ENCODE measurements around the gene KSR1.
"Not testable (repeated sequence)": the region's sequence is repeated elsewhere in the genome, so short reads cannot be mapped to it uniquely, and the experiment has no call there.

KSR1 gene

DNA sequence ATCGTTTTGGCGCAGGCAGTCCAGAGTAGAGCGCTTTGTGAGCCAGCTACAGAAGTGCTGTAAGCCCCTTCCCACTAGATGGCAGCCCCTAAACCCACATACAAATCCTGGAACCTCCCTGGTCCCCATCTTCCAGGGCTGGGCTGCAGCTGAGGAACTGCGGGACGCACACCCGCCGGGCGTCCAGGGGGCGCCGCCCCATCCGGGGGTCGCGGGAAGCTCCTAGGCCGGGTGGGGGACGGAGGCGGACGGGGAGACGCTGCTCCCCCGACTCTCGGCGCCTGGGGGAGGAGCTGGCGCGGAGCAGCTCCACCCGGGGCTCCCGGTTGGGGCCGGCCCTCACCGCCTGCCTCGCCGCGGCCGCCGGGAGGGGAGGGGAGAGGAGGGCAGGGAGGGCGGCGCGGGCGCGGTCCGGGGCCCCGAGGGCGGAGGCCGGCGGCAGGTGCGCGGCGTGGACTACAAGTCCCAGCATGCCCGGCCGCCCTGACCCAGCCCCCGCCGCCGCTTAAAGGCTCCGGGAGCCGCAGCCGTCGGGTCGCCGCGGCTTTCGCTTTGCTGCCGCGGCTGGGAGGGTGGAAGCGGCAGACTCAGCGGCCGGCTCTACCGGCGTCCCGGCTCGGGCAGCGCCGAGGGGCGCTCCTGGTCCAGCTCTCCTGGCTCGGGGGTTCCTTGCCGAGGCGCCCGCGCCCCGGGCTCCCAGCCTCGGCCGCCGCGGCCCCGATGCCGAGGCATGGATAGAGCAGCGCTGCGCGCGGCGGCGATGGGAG lies at the start of gene KSR1:
TSS of gene KSR1 (plus strand) at position 535 of the 767 bp plus-strand sequence. CDS start at position 731, 196 bp downstream.
- no peaks in the 10 kb centered on the region for H3K36me3 ChIP-seq (ENCODE audit: insufficient read depth, low read length)
- H3K9me3 ChIP-seq (ENCODE audit: low read length), result no peaks in the 10 kb centered on the region
- peaks cover 7% of the 10 kb centered on the region for H3K27me3 ChIP-seq (ENCODE audit: insufficient read depth, low read length)
- peak within 1 kb of the TSS; percentile 91 for H3K4me3 ChIP-seq (ENCODE audit: low read length)
- H2AFZ ChIP-seq (ENCODE audit: low read depth, low read length), result peak within 1 kb of the TSS; percentile 98
- H3K4me1 ChIP-seq (ENCODE audit: insufficient read depth, low read length), result peaks cover 23% of the 10 kb centered on the region

DNA sequence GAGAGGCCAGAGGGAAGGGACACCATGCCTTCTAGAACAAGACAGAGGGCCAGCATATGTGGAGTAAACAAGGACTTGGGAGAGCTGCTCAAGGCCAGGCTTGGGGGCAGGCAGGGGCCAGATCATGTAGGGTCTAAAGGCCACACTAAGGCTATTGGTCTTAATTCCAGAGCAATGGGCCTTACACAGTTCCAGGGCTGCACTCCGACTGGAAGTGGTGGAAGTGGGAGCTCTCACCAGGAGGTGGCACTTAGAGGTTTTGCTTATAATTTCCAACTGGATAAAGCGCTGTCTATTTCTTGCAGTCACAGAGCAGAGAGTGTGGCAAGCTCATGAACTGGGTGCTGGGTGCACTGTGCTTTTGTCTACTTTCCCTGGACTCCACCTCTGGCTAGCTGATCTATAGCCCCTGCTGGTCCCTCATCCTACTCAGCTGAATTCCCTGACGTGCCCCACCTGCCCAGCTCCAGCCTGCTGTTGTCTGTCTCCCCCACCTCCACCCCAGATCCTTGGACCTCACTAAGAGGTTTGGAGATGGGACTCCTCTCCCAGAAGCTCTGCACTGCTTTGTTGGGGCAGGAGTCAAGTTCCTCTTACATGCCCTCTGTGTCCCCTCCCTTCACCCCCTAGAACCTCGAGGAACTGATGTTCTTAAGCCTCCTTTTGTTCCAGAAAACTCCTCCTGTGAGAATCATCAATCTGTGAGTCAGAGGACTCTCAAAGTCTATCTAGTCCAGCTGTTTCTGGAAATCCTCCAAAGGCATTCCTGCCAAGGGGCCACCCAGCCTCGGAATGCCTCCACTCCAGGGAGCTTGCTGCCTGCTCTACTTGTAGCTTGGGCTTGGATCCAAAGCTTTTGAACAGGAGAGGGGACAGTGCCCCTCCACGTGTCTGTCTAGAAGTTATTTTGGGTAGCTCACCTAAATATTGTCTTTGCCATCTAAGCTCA lies 48.1 kb upstream of the KSR1 start:
- H3K9me3 ChIP-seq (ENCODE audit: low read length), result no peaks in the 10 kb centered on the region
- no peak overlapping the region for H3K4me3 ChIP-seq (ENCODE audit: low read length)

DNA sequence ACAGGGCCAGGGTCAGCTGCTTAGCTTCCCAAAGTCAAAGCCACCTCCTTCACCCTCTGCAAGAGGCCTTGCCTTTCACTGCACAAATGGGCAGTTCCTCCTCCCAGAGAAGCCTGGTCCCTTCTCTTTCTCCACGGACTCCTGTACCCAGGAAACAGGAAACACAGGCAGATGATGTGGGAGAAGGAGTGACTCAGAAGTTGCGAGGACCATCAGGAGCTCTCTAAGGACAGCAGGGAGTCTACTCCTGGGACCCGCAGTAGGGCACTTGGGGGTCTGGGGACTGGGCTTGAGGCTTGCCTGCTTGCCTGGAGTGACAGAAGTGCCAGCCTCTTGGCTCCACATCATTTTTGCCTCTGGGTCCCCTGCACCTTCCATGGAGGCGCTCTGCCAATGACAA lies 47.4 kb upstream of the KSR1 start:
- H3K27me3 ChIP-seq (ENCODE audit: insufficient read depth, low read length), result peaks cover 9% of the 10 kb centered on the region
- H3K36me3 ChIP-seq (ENCODE audit: insufficient read depth, low read length), result no peaks in the 10 kb centered on the region
- no peak overlapping the region for H3K4me3 ChIP-seq (ENCODE audit: low read length)
- H2AFZ ChIP-seq (ENCODE audit: low read depth, low read length), result no peak overlapping the region
- H3K4me1 ChIP-seq (ENCODE audit: insufficient read depth, low read length), result peaks cover under 1% of the 10 kb centered on the region
- H3K9me3 ChIP-seq (ENCODE audit: low read length), result no peaks in the 10 kb centered on the region

More for the DNA sequence above, 48.1 kb upstream of the KSR1 start:
- Histone ChIP-seq H3K36me3 (ENCODE audit: insufficient read depth, low read length) (no peaks in the 10 kb centered on the region), H3K27me3 (ENCODE audit: insufficient read depth, low read length) (peaks cover 3% of the 10 kb centered on the region), H2AFZ (ENCODE audit: low read depth, low read length) (no peak overlapping the region), H3K4me1 (ENCODE audit: insufficient read depth, low read length) (peaks cover 8% of the 10 kb centered on the region)

DNA sequence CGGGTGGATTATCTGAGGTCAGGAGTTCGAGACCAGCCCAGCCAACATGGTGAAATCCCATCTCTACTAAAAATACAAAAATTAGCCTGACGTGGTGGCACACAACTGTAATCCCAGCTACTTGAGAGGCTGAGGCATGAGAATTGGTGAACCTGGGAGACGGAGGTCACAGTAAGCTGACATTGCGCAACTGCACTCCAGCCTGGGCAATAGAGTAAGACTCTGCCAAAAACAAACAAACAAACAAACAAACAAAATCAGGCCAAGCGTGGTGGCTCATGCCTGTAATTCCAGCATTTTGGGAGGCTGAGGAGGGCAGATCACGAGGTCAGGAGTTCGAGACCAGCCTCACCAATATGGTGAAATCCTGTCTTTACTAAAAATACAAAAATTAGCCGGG lies 44.1 kb upstream of the KSR1 start:
- H3K27me3 ChIP-seq (ENCODE audit: insufficient read depth, low read length), result peaks cover 20% of the 10 kb centered on the region
- H3K4me3 ChIP-seq (ENCODE audit: low read length); H3K36me3 ChIP-seq (ENCODE audit: insufficient read depth, low read length); H2AFZ ChIP-seq (ENCODE audit: low read depth, low read length); H3K4me1 ChIP-seq (ENCODE audit: insufficient read depth, low read length); H3K9me3 ChIP-seq (ENCODE audit: low read length): not testable (repeated sequence)

DNA sequence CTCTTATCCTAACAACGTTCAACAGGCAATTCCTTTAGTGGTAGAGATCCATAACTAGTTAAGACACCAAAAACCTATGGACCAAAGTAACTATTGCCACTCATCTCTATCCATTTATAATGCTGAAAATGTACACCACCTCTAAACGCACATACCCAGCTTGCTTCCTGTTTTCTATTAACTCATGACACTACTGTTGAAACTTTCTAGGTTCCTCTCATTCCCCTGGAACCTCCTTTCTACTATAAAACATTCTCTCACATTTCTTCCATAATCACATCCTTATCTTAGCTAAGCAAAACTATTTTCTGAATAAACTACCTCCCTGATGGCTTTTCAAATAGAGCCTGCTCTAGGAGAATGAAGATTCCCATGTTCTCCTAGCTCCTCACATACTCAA lies 42.9 kb upstream of the KSR1 start:
- Histone ChIP-seq H3K4me1 (ENCODE audit: insufficient read depth, low read length) (no peaks in the 10 kb centered on the region), H3K9me3 (ENCODE audit: low read length) (no peaks in the 10 kb centered on the region), H2AFZ (ENCODE audit: low read depth, low read length) (no peak overlapping the region), H3K27me3 (ENCODE audit: insufficient read depth, low read length) (peaks cover 20% of the 10 kb centered on the region), H3K4me3 (ENCODE audit: low read length) (no peak overlapping the region), H3K36me3 (ENCODE audit: insufficient read depth, low read length) (no peaks in the 10 kb centered on the region)

DNA sequence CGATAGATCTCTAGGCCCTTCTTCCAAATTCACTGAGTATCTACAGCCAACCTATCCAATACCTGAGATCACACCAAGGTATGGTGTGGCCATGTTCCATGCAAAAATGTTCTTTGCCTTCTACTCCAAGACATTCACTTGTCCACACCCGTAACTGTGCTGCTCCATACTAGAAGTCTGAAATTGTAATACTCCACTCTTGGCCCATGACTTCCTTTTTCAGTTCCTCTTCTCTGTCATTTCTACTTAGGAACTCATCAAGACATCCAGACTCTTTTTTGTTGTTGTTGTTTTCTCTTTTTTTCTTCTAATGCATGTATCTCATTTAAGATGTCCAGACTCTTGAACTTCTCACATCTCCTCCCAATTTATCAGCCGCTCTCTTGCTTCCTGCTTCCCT lies 42.5 kb upstream of the KSR1 start:
- Histone ChIP-seq H3K36me3 (ENCODE audit: insufficient read depth, low read length) (no peaks in the 10 kb centered on the region), H2AFZ (ENCODE audit: low read depth, low read length) (no peak overlapping the region), H3K4me3 (ENCODE audit: low read length) (no peak overlapping the region), H3K27me3 (ENCODE audit: insufficient read depth, low read length) (peaks cover 22% of the 10 kb centered on the region), H3K4me1 (ENCODE audit: insufficient read depth, low read length) (no peaks in the 10 kb centered on the region), H3K9me3 (ENCODE audit: low read length) (no peaks in the 10 kb centered on the region)

DNA sequence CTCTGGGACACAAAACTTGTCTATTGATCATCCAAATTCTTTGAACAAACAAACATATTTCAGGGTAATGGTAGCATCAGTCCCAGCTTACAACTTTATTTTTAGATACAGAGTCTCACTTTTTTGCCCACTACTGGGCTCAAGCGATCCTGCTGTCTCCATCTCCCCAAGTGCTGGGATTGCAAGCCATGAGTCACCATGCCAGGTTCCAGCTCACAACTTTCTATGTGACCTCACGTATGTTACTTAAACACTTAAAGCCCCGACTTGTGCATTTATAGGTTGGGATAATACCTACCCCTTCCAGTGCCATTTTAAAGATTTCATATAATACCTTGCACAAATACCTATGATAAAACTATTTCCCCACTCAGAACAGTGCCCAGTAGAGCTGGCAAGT lies 42.0 kb upstream of the KSR1 start:
- Histone ChIP-seq H3K27me3 (ENCODE audit: insufficient read depth, low read length) (peaks cover 24% of the 10 kb centered on the region), H2AFZ (ENCODE audit: low read depth, low read length) (no peak overlapping the region), H3K4me3 (ENCODE audit: low read length) (no peak overlapping the region), H3K4me1 (ENCODE audit: insufficient read depth, low read length) (no peaks in the 10 kb centered on the region), H3K36me3 (ENCODE audit: insufficient read depth, low read length) (no peaks in the 10 kb centered on the region), H3K9me3 (ENCODE audit: low read length) (no peaks in the 10 kb centered on the region)

DNA sequence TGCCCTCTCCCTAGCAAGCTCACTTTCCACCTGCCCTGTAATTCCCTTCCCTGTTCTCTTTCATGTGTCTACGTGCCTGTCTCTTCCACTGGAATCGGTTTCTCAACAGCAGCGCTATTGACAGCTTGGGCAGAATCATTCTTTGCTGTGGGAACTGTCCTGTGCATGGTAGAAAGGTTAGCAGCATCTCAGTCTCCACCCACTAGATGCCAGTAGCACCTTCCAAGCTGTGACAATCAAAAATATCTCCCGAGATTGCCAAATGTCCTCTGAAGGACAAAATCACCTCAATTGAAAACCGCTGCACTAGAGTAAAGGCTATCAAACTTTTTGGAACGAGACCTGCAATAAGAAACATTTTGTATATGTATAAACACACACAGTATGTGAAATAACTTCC lies 41.6 kb upstream of the KSR1 start:
- Histone ChIP-seq H3K4me3 (ENCODE audit: low read length) (no peak overlapping the region), H2AFZ (ENCODE audit: low read depth, low read length) (no peak overlapping the region), H3K36me3 (ENCODE audit: insufficient read depth, low read length) (no peaks in the 10 kb centered on the region), H3K4me1 (ENCODE audit: insufficient read depth, low read length) (no peaks in the 10 kb centered on the region), H3K27me3 (ENCODE audit: insufficient read depth, low read length) (peaks cover 21% of the 10 kb centered on the region), H3K9me3 (ENCODE audit: low read length) (no peaks in the 10 kb centered on the region)

DNA sequence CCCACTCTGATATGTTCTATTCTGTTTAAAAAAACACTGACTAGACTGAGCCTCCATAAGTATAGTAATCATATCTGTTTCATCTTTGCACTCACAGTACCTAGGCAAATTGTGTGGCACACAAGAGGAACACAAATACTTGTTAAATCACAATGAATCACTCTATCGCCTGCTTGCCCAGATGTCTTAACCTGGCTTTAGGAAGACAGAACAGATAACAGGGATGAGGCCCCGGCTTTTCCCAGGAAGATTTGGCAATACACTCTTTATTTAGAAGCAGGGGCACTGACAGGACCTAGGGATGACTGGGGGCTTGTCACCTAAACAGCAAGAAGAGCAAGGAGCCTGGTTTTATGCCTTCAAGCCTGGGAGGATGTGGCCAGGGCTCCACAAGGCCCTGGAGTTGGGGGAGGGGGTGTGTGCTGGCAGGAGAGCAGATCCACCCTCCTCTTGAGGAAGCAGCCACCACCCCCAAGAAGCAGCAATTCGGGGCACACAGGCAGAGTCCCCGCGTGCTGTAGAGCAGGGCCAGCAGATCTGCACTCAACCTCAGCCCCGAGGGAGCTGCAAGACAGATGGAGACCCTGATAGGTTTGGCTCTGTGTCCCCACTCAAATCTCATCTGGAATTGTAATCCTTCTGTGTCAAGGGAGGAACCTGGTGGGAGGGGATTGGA lies 41.0 kb upstream of the KSR1 start:
- no peaks in the 10 kb centered on the region for H3K9me3 ChIP-seq (ENCODE audit: low read length)
- no peak overlapping the region for H2AFZ ChIP-seq (ENCODE audit: low read depth, low read length)
- H3K27me3 ChIP-seq (ENCODE audit: insufficient read depth, low read length), result peaks cover 21% of the 10 kb centered on the region
- no peaks in the 10 kb centered on the region for H3K4me1 ChIP-seq (ENCODE audit: insufficient read depth, low read length)
- H3K36me3 ChIP-seq (ENCODE audit: insufficient read depth, low read length), result no peaks in the 10 kb centered on the region
- H3K4me3 ChIP-seq (ENCODE audit: low read length), result no peak overlapping the region

DNA sequence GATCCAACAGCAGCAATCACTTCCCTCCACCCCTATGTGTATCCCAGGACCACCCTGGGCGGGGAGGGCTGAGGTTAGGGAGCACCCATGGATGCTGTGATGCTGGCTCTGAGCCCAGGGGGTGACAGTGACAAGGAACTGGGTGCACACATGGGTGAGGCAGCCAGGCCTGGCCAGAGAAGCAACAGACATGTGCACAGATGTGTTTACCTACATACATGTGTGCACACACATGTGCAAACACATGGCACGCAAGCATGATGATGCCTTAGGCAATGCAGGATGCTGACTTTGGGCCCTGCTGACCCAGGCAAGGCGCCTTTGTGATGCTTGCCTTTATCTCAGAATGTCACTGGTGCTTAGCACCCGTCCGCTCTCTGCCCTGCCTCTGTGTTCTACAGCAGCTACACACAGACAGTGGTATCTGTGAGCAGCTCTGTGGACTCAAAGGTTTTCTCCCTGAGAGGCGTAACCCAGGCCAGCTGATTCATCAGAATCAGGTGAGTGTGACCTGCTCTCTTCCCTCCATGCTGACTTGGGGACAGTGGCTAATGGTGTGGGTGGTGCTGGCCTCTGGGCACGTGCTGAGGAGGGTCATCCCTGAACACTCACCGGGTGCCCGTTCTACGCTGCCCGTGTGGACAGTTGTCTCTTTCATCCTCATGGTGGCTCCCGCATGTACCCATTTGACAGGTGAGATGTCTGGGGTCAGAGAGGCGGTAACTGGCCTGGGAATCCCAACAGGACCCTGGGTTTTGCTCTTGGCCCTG lies 38.5 kb upstream of the KSR1 start:
- H3K4me3 ChIP-seq (ENCODE audit: low read length), result no peak overlapping the region
- peaks cover 21% of the 10 kb centered on the region for H3K27me3 ChIP-seq (ENCODE audit: insufficient read depth, low read length)
- no peaks in the 10 kb centered on the region for H3K4me1 ChIP-seq (ENCODE audit: insufficient read depth, low read length)
- H3K9me3 ChIP-seq (ENCODE audit: low read length), result no peaks in the 10 kb centered on the region
- no peaks in the 10 kb centered on the region for H3K36me3 ChIP-seq (ENCODE audit: insufficient read depth, low read length)
- H2AFZ ChIP-seq (ENCODE audit: low read depth, low read length), result no peak overlapping the region

DNA sequence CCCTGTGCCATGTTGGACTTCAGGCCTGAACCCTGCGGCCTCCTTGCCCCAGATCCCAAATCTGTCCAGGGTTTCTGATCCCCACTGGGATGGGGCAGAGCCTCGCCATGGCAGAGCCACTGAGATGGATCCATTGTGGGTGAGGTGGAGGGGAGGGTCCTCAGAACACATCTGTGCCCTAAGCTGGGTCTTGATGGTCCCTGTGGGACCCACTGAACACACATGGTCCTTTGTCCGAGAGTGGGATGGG lies 38.0 kb upstream of the KSR1 start:
- Histone ChIP-seq H2AFZ (ENCODE audit: low read depth, low read length) (no peak overlapping the region), H3K36me3 (ENCODE audit: insufficient read depth, low read length) (no peaks in the 10 kb centered on the region), H3K4me3 (ENCODE audit: low read length) (no peak overlapping the region), H3K9me3 (ENCODE audit: low read length) (no peaks in the 10 kb centered on the region), H3K4me1 (ENCODE audit: insufficient read depth, low read length) (no peaks in the 10 kb centered on the region), H3K27me3 (ENCODE audit: insufficient read depth, low read length) (peaks cover 21% of the 10 kb centered on the region)

DNA sequence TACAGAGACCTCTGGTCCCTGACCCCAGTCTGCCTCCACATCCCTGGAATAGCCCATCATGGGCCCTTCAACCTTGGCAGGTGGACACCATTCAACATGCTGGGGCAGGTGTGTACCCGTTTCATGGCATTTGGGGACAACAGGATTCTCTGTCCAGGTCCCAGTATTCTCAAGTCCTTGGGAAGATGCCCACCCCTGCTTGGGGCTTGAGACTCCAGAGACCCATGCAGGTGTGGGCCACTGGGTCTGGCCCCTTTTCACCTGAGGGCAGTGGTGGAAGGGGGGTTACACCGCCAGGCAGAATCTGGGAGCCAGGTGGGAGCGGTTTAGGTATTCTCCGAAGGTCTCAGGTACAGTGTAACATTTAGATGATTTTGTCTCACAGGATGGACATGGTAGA lies 37.1 kb upstream of the KSR1 start:
- no peak overlapping the region for H2AFZ ChIP-seq (ENCODE audit: low read depth, low read length)
- H3K27me3 ChIP-seq (ENCODE audit: insufficient read depth, low read length), result peaks cover 16% of the 10 kb centered on the region
- no peaks in the 10 kb centered on the region for H3K4me1 ChIP-seq (ENCODE audit: insufficient read depth, low read length)
- H3K36me3 ChIP-seq (ENCODE audit: insufficient read depth, low read length), result no peaks in the 10 kb centered on the region
- H3K4me3 ChIP-seq (ENCODE audit: low read length), result no peak overlapping the region
- no peaks in the 10 kb centered on the region for H3K9me3 ChIP-seq (ENCODE audit: low read length)

Data from neuron (in vitro differentiated cells).